Mesendoderm (in vitro differentiated cells): ENCODE data around the gene NT5DC3.
"Not testable (repeated sequence)": the region's sequence is repeated elsewhere in the genome, so short reads cannot be mapped to it uniquely, and the experiment has no call there.

Experiments used
- DNase-seq: peaks from one replicate; pipeline ENCODE4 v3.0.0; 2013
- H2AK5ac ChIP-seq: 2 replicates; pipeline ENCODE4 v1.6.1; 2013; ENCODE audit warnings: low read length, inconsistent platforms
- H2BK120ac ChIP-seq: 2 replicates; pipeline ENCODE4 v1.6.1; 2013; ENCODE audit warnings: low read depth, mild to moderate bottlenecking, low read length, moderate library complexity, mixed read lengths
- H2BK15ac ChIP-seq: replicated peaks from 2 replicates; pipeline ENCODE4 v1.6.1; 2013; ENCODE audit warnings: low read depth, mild to moderate bottlenecking, moderate library complexity
- H2BK5ac ChIP-seq: 2 replicates; pipeline ENCODE4 v1.6.1; 2013; ENCODE audit warnings: low read length, inconsistent platforms
- H3K18ac ChIP-seq: 2 replicates; pipeline ENCODE4 v1.6.1; 2013; ENCODE audit warnings: mild to moderate bottlenecking, low read length, mixed read lengths
- H3K23ac ChIP-seq: one replicate; pipeline ENCODE4 v1.6.1; 2013; ENCODE audit warnings: low read length
- H3K27ac ChIP-seq: 2 replicates; pipeline ENCODE4 v1.5.1; 2013; ENCODE audit warnings: low read depth, mild to moderate bottlenecking, inconsistent platforms, low read length, moderate library complexity
- H3K27me3 ChIP-seq: 2 replicates; pipeline ENCODE4 v1.6.1; 2013; ENCODE audit warnings: low read length, control low read depth, mild to moderate bottlenecking, inconsistent platforms; ENCODE audit not compliant: insufficient read depth, poor library complexity
- H3K36me3 ChIP-seq: 2 replicates; pipeline ENCODE4 v1.6.1; 2013; ENCODE audit warnings: low read length, inconsistent platforms; ENCODE audit not compliant: control insufficient read depth, insufficient read depth
- H3K4ac ChIP-seq: one replicate; pipeline ENCODE4 v1.6.1; 2013; ENCODE audit warnings: low read depth, mild to moderate bottlenecking, low read length, moderate library complexity
- H3K4me1 ChIP-seq: 2 replicates; pipeline ENCODE4 v1.6.1; 2013; ENCODE audit warnings: low read depth, low read length, inconsistent platforms; ENCODE audit not compliant: control insufficient read depth
- H3K4me2 ChIP-seq: 2 replicates; pipeline ENCODE4 v1.6.1; 2013; ENCODE audit warnings: low read length
- H3K4me3 ChIP-seq: 2 replicates; pipeline ENCODE4 v1.5.1; 2013; ENCODE audit warnings: mild to moderate bottlenecking, low read length
- H3K56ac ChIP-seq: one replicate; pipeline ENCODE4 v1.6.1; 2013; ENCODE audit warnings: low read length
- H3K79me1 ChIP-seq: 2 replicates; pipeline ENCODE4 v1.6.1; 2013; ENCODE audit warnings: low read length, inconsistent platforms
- H3K79me2 ChIP-seq: 2 replicates; pipeline ENCODE4 v1.6.1; 2013; ENCODE audit warnings: mild to moderate bottlenecking, low read length; ENCODE audit not compliant: control insufficient read depth, insufficient read depth
- H3K9ac ChIP-seq: 2 replicates; pipeline ENCODE4 v1.6.1; 2013; ENCODE audit warnings: low read length, inconsistent platforms
- H4K5ac ChIP-seq: one replicate; pipeline ENCODE4 v1.6.1; 2013; ENCODE audit warnings: low read length
- H4K8ac ChIP-seq: one replicate; pipeline ENCODE4 v1.6.1; 2013; ENCODE audit warnings: low read depth, mild to moderate bottlenecking, control low read depth, low read length, moderate library complexity
- WGBS: extraction: QIAGEN DNeasy Blood & Tissue Kit; methylation state at CpG from one replicate; pipeline ENCODE4 v1.1.7; 2013; ENCODE audit warnings: low lambda C conversion rate, missing lambda C conversion rate; ENCODE audit not compliant: insufficient coverage; ENCODE audit errors: extremely low coverage; 5-methylcytosine and 5-hydroxymethylcytosine counted together

Gene NT5DC3

DNA sequence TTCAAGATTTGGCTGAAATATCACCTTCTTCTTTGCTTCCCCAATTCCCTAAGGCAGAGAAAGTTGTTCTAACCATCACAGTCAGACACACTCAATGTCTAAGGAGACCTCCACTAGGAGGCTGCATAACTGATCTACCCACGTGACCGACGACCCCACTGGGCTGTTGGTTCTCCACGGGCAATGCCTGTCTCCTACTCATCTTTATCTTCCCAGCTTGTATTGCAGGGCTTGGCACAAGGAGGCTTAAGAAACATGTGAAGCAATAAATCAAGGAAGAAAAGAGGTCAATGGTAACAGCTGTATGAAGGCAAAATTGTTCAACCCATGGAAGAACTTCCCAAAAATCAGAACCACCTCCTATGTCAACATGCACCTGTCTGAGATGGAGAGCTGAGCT is 27.1 kb downstream of the NT5DC3 start:
- no peak for DNase-seq
- H3K4me3 ChIP-seq, result no peak overlapping the region
- no peak overlapping the region for H3K18ac ChIP-seq
- H3K27me3 ChIP-seq, result no peaks in the 10 kb centered on the region
- H4K5ac ChIP-seq, result no peak overlapping the region
- H3K79me1 ChIP-seq, result peaks cover under 1% of the 10 kb centered on the region
- no peak overlapping the region for H4K8ac ChIP-seq
- no peaks in the 10 kb centered on the region for H3K36me3 ChIP-seq
- no peak overlapping the region for H2BK120ac ChIP-seq
- no peak overlapping the region for H3K9ac ChIP-seq
- H2AK5ac ChIP-seq, result no peak overlapping the region
- no peak overlapping the region for H3K4me2 ChIP-seq
- H3K79me2 ChIP-seq, result peaks cover under 1% of the 10 kb centered on the region
- H3K56ac ChIP-seq, result no peak overlapping the region
- WGBS, result no CpG with 5 or more reads among the region's 4 CpGs
- peaks cover 2% of the 10 kb centered on the region for H3K4me1 ChIP-seq
- H3K23ac ChIP-seq, result no peak overlapping the region
- no peak overlapping the region for H2BK15ac ChIP-seq
- no peak overlapping the region for H2BK5ac ChIP-seq
- H3K4ac ChIP-seq, result no peak overlapping the region
- H3K27ac ChIP-seq, result no peak overlapping the region

DNA sequence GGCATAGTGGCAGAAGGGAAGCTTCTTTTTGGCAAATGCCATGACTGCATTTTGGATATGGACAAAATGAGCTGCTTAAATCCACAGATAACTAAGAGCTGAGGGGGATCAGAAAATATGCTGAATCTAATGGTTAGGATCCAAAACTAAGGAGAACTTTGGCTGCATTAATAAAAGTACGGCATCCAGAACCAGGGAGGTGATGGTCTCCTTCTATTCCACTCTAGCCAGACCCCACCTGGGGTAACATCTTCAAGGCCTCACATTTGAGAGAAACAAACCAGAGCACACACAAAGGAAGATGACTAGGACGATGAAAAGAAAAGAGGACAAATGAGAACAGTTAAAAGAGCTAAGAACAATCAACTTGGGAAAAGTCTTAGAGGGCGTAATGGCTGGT is 27.6 kb downstream of the NT5DC3 start:
- WGBS, result no CpG with 5 or more reads among the region's 3 CpGs
- H3K79me2 ChIP-seq, result no peaks in the 10 kb centered on the region

DNA sequence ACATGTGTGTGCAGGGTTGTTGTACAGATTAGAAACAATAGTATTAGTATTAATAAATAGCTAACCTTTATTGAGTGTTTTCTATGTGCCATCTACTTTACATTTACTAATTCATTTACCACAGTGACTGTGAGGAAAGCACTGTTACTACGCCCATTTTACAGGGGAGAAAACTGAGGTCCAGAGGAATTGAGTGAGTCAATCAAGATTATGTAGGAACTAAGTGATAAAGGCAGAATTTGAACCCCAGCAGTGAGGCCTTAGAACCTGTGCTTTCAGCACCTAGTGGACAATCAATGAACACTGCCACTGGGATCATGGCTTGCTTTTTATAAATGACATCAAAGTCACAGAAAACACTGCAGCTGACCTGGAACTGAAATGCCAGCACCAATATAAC is 28.2 kb downstream of the NT5DC3 start:
- no peak overlapping the region for H3K27ac ChIP-seq
- H2BK120ac ChIP-seq, result no peak overlapping the region
- no peak overlapping the region for H2BK15ac ChIP-seq
- H4K5ac ChIP-seq, result no peak overlapping the region
- H3K36me3 ChIP-seq, result no peaks in the 10 kb centered on the region
- H3K9ac ChIP-seq, result no peak overlapping the region
- H2BK5ac ChIP-seq, result no peak overlapping the region
- H3K79me1 ChIP-seq, result no peaks in the 10 kb centered on the region
- no peak overlapping the region for H3K4me2 ChIP-seq
- no peaks in the 10 kb centered on the region for H3K27me3 ChIP-seq
- H3K4ac ChIP-seq, result no peak overlapping the region
- H3K4me3 ChIP-seq, result no peak overlapping the region
- peaks cover 3% of the 10 kb centered on the region for H3K4me1 ChIP-seq
- H3K79me2 ChIP-seq, result no peaks in the 10 kb centered on the region
- DNase-seq, result no peak
- no peak overlapping the region for H2AK5ac ChIP-seq
- WGBS, result no CpG with 5 or more reads among the region's 1 CpG
- H3K23ac ChIP-seq, result no peak overlapping the region
- no peak overlapping the region for H3K18ac ChIP-seq
- no peak overlapping the region for H4K8ac ChIP-seq
- H3K56ac ChIP-seq, result no peak overlapping the region

More for the DNA sequence above, 27.6 kb downstream of the NT5DC3 start:
- Histone ChIP-seq H3K27me3 (no peaks in the 10 kb centered on the region), H3K23ac (no peak overlapping the region), H3K18ac (no peak overlapping the region), H3K79me1 (no peaks in the 10 kb centered on the region), H3K4me2 (no peak overlapping the region), H4K5ac (no peak overlapping the region), H3K4ac (no peak overlapping the region), H3K4me3 (no peak overlapping the region), H3K27ac (no peak overlapping the region), H4K8ac (no peak overlapping the region), H2BK120ac (no peak overlapping the region), H2BK5ac (no peak overlapping the region), H2AK5ac (no peak overlapping the region), H3K56ac (no peak overlapping the region), H3K4me1 (peaks cover 2% of the 10 kb centered on the region), H3K36me3 (no peaks in the 10 kb centered on the region), H3K9ac (no peak overlapping the region), H2BK15ac (no peak overlapping the region)
- DNase-seq, result no peak

DNA sequence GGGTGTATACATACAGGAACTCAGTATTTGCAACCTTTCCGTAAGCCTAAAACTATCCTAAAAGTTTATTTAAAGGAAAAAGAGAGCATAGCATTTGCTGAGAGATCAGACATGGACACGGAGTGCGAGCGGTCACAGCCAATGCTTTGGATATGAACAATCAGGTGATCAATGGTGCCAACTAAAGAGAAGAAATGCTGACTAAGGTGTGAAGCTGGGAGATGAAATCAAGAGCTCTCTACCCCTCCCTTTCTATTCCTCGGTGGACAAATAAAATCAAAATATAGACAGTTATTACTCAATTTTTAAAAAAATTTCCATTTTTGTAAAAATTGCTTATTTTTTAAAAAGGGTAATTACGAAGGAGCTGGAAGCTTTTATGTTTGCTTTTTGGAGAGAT is 29.2 kb downstream of the NT5DC3 start:
- peaks cover 3% of the 10 kb centered on the region for H3K4me1 ChIP-seq
- no peaks in the 10 kb centered on the region for H3K36me3 ChIP-seq
- H2BK120ac ChIP-seq, result no peak overlapping the region
- H3K79me2 ChIP-seq, result no peaks in the 10 kb centered on the region
- H4K5ac ChIP-seq, result no peak overlapping the region
- H3K9ac ChIP-seq, result no peak overlapping the region
- no peak overlapping the region for H2AK5ac ChIP-seq
- no peak overlapping the region for H3K56ac ChIP-seq
- H3K4me2 ChIP-seq, result no peak overlapping the region
- no peak overlapping the region for H3K23ac ChIP-seq
- H3K18ac ChIP-seq, result no peak overlapping the region
- WGBS, result no CpG with 5 or more reads among the region's 6 CpGs
- no peak overlapping the region for H2BK5ac ChIP-seq
- H3K4me3 ChIP-seq, result no peak overlapping the region
- no peak for DNase-seq
- H3K4ac ChIP-seq, result no peak overlapping the region
- H4K8ac ChIP-seq, result no peak overlapping the region
- peaks cover 2% of the 10 kb centered on the region for H3K79me1 ChIP-seq
- no peak overlapping the region for H3K27ac ChIP-seq
- no peaks in the 10 kb centered on the region for H3K27me3 ChIP-seq
- no peak overlapping the region for H2BK15ac ChIP-seq

DNA sequence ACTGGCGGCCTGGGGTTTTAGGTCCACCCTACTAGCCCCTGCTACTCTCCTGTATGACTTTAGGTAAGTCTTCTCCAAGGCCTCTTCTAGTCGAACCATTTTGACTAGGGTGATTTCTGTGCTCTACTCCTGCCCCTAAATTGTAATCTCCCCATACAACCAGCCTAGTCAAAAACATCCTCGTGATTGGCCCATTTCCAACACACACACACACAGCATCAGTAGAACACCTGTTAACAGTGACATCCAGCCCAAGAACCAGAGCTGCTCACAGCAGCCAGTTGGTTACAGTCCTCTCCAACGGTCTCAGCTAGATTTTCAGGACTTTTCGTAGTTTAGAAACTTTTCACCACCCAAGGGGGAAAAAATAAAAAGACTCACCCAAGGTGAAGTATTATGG is 30.9 kb downstream of the NT5DC3 start:
- H2BK15ac ChIP-seq, result no peak overlapping the region
- DNase-seq, result no peak
- no peaks in the 10 kb centered on the region for H3K79me2 ChIP-seq
- H3K23ac ChIP-seq, result no peak overlapping the region
- H3K9ac ChIP-seq, result no peak overlapping the region
- no peak overlapping the region for H3K18ac ChIP-seq
- peak overlapping the region; percentile 26 for H3K56ac ChIP-seq
- no peak overlapping the region for H2AK5ac ChIP-seq
- no peaks in the 10 kb centered on the region for H3K27me3 ChIP-seq
- peaks cover 2% of the 10 kb centered on the region for H3K36me3 ChIP-seq
- H2BK120ac ChIP-seq, result no peak overlapping the region
- H2BK5ac ChIP-seq, result no peak overlapping the region
- no peak overlapping the region for H4K8ac ChIP-seq
- no peak overlapping the region for H3K4ac ChIP-seq
- peaks cover 3% of the 10 kb centered on the region for H3K4me1 ChIP-seq
- WGBS, result no CpG with 5 or more reads among the region's 5 CpGs
- peaks cover 3% of the 10 kb centered on the region for H3K79me1 ChIP-seq
- H4K5ac ChIP-seq, result no peak overlapping the region
- H3K4me2 ChIP-seq, result no peak overlapping the region
- no peak overlapping the region for H3K4me3 ChIP-seq
- peak overlapping the region; percentile 31 for H3K27ac ChIP-seq

DNA sequence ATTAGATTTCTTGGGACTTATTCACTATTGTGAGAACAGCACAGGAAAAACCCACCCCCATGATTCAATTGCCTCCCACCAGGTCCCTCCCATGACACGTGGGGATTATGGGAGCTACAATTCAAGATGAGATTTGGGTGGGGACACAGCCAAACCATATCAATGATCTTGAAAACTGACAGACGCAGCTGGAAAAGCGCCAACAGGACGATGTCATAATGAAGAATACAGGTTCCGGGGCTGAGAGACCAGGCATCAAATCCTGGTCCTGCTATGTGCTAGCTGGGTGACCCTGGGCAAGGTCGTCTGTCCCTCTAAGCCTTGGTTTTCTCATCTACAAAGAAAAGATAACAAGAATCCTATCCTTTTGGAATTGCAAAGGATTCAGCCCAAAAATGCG is 31.4 kb downstream of the NT5DC3 start:
- Histone ChIP-seq H3K56ac (peak overlapping the region; percentile 26), H3K27ac (peak overlapping the region; percentile 31)
- not testable (repeated sequence) for H3K9ac ChIP-seq, H2BK15ac ChIP-seq, H3K4me1 ChIP-seq, H3K23ac ChIP-seq, H4K5ac ChIP-seq, H3K4ac ChIP-seq, H3K4me2 ChIP-seq, H4K8ac ChIP-seq, H2BK120ac ChIP-seq, H3K27me3 ChIP-seq, H3K18ac ChIP-seq, DNase-seq, H3K79me1 ChIP-seq, H3K79me2 ChIP-seq, H3K36me3 ChIP-seq, H2AK5ac ChIP-seq, H2BK5ac ChIP-seq, H3K4me3 ChIP-seq
- no CpG with 5 or more reads among the region's 7 CpGs for WGBS
